DND-41 (cell line): ENCODE results near the gene LIM2.

Experiments used
- EZH2 ChIP-seq: IDR thresholded peaks from 3 replicates; pipeline ENCODE4 v1.6.1; 2012; ENCODE audit warnings: borderline replicate concordance, low read depth, mild to moderate bottlenecking, moderate library complexity, low read length, inconsistent platforms; ENCODE audit not compliant: severe bottlenecking
- TF ChIP-seq, protein P1 (sequence below): IDR thresholded peaks from 2 replicates; pipeline ENCODE4 v1.5.1; 2012; ENCODE audit warnings: borderline replicate concordance, low read length, moderate library complexity, mild to moderate bottlenecking; ENCODE audit not compliant: poor library complexity, severe bottlenecking; ENCODE audit errors: extremely low read depth

DNA sequence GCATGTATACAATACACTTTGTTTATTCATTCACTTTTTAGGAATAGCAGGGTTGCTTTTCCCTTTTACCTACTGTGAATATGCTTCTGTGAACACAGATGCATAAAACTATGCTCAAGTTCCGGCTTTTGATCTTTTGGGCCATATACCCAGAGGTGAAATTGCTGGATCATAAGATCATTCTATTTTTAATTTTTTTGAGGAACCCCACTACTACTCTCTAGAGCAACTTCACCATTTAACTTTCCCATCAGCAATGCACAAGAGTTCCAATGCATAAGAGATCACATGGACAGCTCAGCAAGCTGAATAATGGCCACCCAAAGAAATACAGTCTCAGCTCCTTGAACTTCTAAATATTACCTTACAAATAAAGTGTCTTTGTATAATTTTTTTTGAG is 46.7 kb upstream of the LIM2 start:
- TF ChIP-seq, protein P1, sequence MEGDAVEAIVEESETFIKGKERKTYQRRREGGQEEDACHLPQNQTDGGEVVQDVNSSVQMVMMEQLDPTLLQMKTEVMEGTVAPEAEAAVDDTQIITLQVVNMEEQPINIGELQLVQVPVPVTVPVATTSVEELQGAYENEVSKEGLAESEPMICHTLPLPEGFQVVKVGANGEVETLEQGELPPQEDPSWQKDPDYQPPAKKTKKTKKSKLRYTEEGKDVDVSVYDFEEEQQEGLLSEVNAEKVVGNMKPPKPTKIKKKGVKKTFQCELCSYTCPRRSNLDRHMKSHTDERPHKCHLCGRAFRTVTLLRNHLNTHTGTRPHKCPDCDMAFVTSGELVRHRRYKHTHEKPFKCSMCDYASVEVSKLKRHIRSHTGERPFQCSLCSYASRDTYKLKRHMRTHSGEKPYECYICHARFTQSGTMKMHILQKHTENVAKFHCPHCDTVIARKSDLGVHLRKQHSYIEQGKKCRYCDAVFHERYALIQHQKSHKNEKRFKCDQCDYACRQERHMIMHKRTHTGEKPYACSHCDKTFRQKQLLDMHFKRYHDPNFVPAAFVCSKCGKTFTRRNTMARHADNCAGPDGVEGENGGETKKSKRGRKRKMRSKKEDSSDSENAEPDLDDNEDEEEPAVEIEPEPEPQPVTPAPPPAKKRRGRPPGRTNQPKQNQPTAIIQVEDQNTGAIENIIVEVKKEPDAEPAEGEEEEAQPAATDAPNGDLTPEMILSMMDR: no peak
- TF ChIP-seq EZH2: no peak
